ENCODE measurements around the gene NPTXR.
"Not testable (repeated sequence)": the region's sequence is repeated elsewhere in the genome, so short reads cannot be mapped to it uniquely, and the experiment has no call there.

NPTXR gene

GRCh38 chr22:38826386-38826785 lies 17.4 kb downstream of the NPTXR start:
- no peak for TF ChIP-seq ZNF274 (IDR thresholded peaks at IDR 0.05; ENCODE audit: low read depth, low read length)

GRCh38 chr22:38824585-38824984 lies 19.2 kb downstream of the NPTXR start:
- TF ChIP-seq ZNF274 (IDR thresholded peaks at IDR 0.05; ENCODE audit: low read depth, low read length): no peak
- no peak overlapping the region for H3K4me3 ChIP-seq (ENCODE audit: low read length)

More at GRCh38 chr22:38826386-38826785, 17.4 kb downstream of the NPTXR start:
- no peak overlapping the region for H3K4me3 ChIP-seq (ENCODE audit: low read length)

GRCh38 chr22:38823637-38824036 lies 20.2 kb downstream of the NPTXR start:
- H3K4me3 ChIP-seq (ENCODE audit: low read length): no peak overlapping the region
- TF ChIP-seq ZNF274 (IDR thresholded peaks at IDR 0.05; ENCODE audit: low read depth, low read length): no peak

- H3K4me3 ChIP-seq (ENCODE audit: low read length): no peak overlapping the region
- TF ChIP-seq ZNF274 (IDR thresholded peaks at IDR 0.05; ENCODE audit: low read depth, low read length): no peak
Observed at GRCh38 chr22:38823076-38823475, 20.8 kb downstream of the NPTXR start.

- no peak overlapping the region for H3K4me3 ChIP-seq (ENCODE audit: low read length)
- TF ChIP-seq ZNF274 (IDR thresholded peaks at IDR 0.05; ENCODE audit: low read depth, low read length): no peak
Observed at GRCh38 chr22:38820020-38820419, 23.8 kb downstream of the NPTXR start.

GRCh38 chr22:38819387-38819940 lies 24.4 kb downstream of the NPTXR start:
- H3K4me3 ChIP-seq (ENCODE audit: low read length): no peak overlapping the region
- TF ChIP-seq ZNF274 (IDR thresholded peaks at IDR 0.05; ENCODE audit: low read depth, low read length): no peak

- TF ChIP-seq ZNF274 (IDR thresholded peaks at IDR 0.05; ENCODE audit: low read depth, low read length): no peak
Observed at GRCh38 chr22:38817196-38817595, 26.6 kb downstream of the NPTXR start.

GRCh38 chr22:38815842-38816241 lies 28.0 kb downstream of the NPTXR start:
- TF ChIP-seq ZNF274 (IDR thresholded peaks at IDR 0.05; ENCODE audit: low read depth, low read length): no peak
- H3K4me3 ChIP-seq (ENCODE audit: low read length): no peak overlapping the region

More at GRCh38 chr22:38817196-38817595, 26.6 kb downstream of the NPTXR start:
- H3K4me3 ChIP-seq (ENCODE audit: low read length): no peak overlapping the region

- no peak for TF ChIP-seq ZNF274 (IDR thresholded peaks at IDR 0.05; ENCODE audit: low read depth, low read length)
- no peak overlapping the region for H3K4me3 ChIP-seq (ENCODE audit: low read length)
Observed at GRCh38 chr22:38811241-38811640, 32.6 kb downstream of the NPTXR start.

- H3K4me3 ChIP-seq (ENCODE audit: low read length): not testable (repeated sequence)
Observed at GRCh38 chr22:38805041-38805593, 38.7 kb downstream of the NPTXR start.

- H3K4me3 ChIP-seq (ENCODE audit: low read length): no peak overlapping the region
- no peak for TF ChIP-seq ZNF274 (IDR thresholded peaks at IDR 0.05; ENCODE audit: low read depth, low read length)
Observed at GRCh38 chr22:38802671-38803121, 41.1 kb downstream of the NPTXR start.

- no peak for TF ChIP-seq ZNF274 (IDR thresholded peaks at IDR 0.05; ENCODE audit: low read depth, low read length)
Observed at GRCh38 chr22:38799265-38800002, 44.4 kb downstream of the NPTXR start.

GRCh38 chr22:38798496-38798895 lies 45.3 kb downstream of the NPTXR start:
- no peak for TF ChIP-seq ZNF274 (IDR thresholded peaks at IDR 0.05; ENCODE audit: low read depth, low read length)
- no peak overlapping the region for H3K4me3 ChIP-seq (ENCODE audit: low read length)

More at GRCh38 chr22:38799265-38800002, 44.4 kb downstream of the NPTXR start:
- H3K4me3 ChIP-seq (ENCODE audit: low read length): no peak overlapping the region

- no peak overlapping the region for H3K4me3 ChIP-seq (ENCODE audit: low read length)
- TF ChIP-seq ZNF274 (IDR thresholded peaks at IDR 0.05; ENCODE audit: low read depth, low read length): no peak
Observed at GRCh38 chr22:38796262-38796957, 47.4 kb downstream of the NPTXR start.

- TF ChIP-seq ZNF274 (IDR thresholded peaks at IDR 0.05; ENCODE audit: low read depth, low read length): no peak
- no peak overlapping the region for H3K4me3 ChIP-seq (ENCODE audit: low read length)
Observed at GRCh38 chr22:38795569-38795968, 48.3 kb downstream of the NPTXR start.
